HepG2 (cell line): Measurements from ENCODE around the gene PRKAR2B. TPM values are rescaled to one million over a fixed set of nuclear protein-coding genes. Genes with fewer than 3 reads are reported as not detected.

Source experiments
- ATAC-seq: fragments of 200-7000 bp; cut with Tn5 transposase; 3 replicates; pipeline ENCODE4 v1.9.1; 2020; ENCODE audit warnings: mild to moderate bottlenecking, moderate library complexity
- BruUV-seq: library from RNA; stranded (reverse); fragments of 400-500 nt; replicated peaks from 2 replicates; lab custom pipeline; 2021; lab: Mats Ljungman, UMichigan
- CTCF ChIA-PET: fragments of 300-600 bp; formaldehyde crosslinking; extraction: SDS; loops from one replicate; lab custom pipeline; 2021; ENCODE audit warnings: low total read pairs, inconsistent platforms, low intra/inter-chr PET ratio; lab: Yijun Ruan, JAX
- POLR2A ChIA-PET: fragments of 350-600 bp; sonication (Branson Sonifier 250); formaldehyde crosslinking; loops from one replicate; lab custom pipeline; 2020; ENCODE audit warnings: antibody characterized with exemption, inconsistent platforms; lab: Yijun Ruan, JAX
- DNase-seq: peaks from one replicate; pipeline ENCODE4 v3.0.0-alpha.2; 2015; ENCODE audit warnings: low spot score
- FAIRE-seq: peaks from 3 replicates; lab custom pipeline; 2011; peaks lifted over from hg19 to GRCh38; lab: Jason Lieb, UNC
- H2AFZ ChIP-seq: one replicate; pipeline ENCODE4 v1.6.1; 2011; ENCODE audit warnings: low read length, inconsistent platforms
- H3K27ac ChIP-seq: fragments of 300-600 bp; 3 replicates; pipeline ENCODE4 v1.8.0; 2011; ENCODE audit warnings: mixed run types, mild to moderate bottlenecking, mixed read lengths, low read length, inconsistent platforms; ENCODE audit not compliant: insufficient read depth; ENCODE audit errors: extremely low read length
- H3K27me3 ChIP-seq, 2 experiments: fragments of 200-600 bp in 1 of 2; 2 replicates in 1 of 2; 3 replicates in 1 of 2; pipeline versions ENCODE4 v1.6.0 to v1.8.0; 2011; ENCODE audit warnings: low read length in 2 of 2, mild to moderate bottlenecking in 2 of 2, moderate library complexity in 2 of 2, inconsistent platforms in 1 of 2; ENCODE audit not compliant: insufficient read depth in 2 of 2, control insufficient read depth in 1 of 2
- H3K36me3 ChIP-seq, 2 experiments: fragments of 200-600 bp in 1 of 2; replicated peaks in 1 of 2; 2 replicates in 1 of 2; 3 replicates in 1 of 2; pipeline versions ENCODE4 v1.5.1 to v1.8.0; 2011; ENCODE audit warnings: low read length in 2 of 2, inconsistent platforms in 1 of 2; ENCODE audit not compliant: insufficient read depth in 2 of 2, control insufficient read depth in 1 of 2
- H3K4me1 ChIP-seq: 2 replicates; pipeline ENCODE4 v1.5.1; 2012; ENCODE audit warnings: low read length, inconsistent platforms; ENCODE audit not compliant: insufficient read depth
- H3K4me2 ChIP-seq: 2 replicates; pipeline ENCODE4 v1.6.0; 2011; ENCODE audit warnings: low read depth, low read length, inconsistent platforms
- H3K4me3 ChIP-seq, 3 experiments: fragments of 200-600 bp in 1 of 3; sonication (generic), shearing (Covaris generic) in 1 of 3; replicated peaks in 1 of 3; 2 replicates each; pipeline ENCODE4 v1.5.1; 2011 to 2016; ENCODE audit warnings: low read length in 3 of 3, inconsistent platforms in 2 of 3, low read depth in 2 of 3, mild to moderate bottlenecking in 2 of 3, control low read depth in 1 of 3, mixed read lengths in 1 of 3; ENCODE audit not compliant: insufficient read depth in 1 of 3
- H3K79me2 ChIP-seq: one replicate; pipeline ENCODE4 v1.6.1; 2011; ENCODE audit warnings: low read length, inconsistent platforms; ENCODE audit not compliant: insufficient read depth
- H3K9ac ChIP-seq: 2 replicates; pipeline ENCODE4 v1.6.0; 2011; ENCODE audit warnings: mild to moderate bottlenecking, low read depth, low read length, inconsistent platforms; ENCODE audit not compliant: insufficient read depth
- H3K9me3 ChIP-seq: 2 replicates; pipeline ENCODE4 v1.5.1; 2012; ENCODE audit warnings: mild to moderate bottlenecking, low read length
- H4K20me1 ChIP-seq: 2 replicates; pipeline ENCODE4 v1.6.0; 2011; ENCODE audit warnings: inconsistent platforms, mild to moderate bottlenecking, low read length, moderate library complexity; ENCODE audit not compliant: insufficient read depth
- GLI4 ChIP-seq: sonication (generic); formaldehyde crosslinking; IDR thresholded peaks from 2 replicates; pipeline ENCODE4 v1.5.1; 2020; ENCODE audit warnings: missing genetic modification reagents, mild to moderate bottlenecking, moderate library complexity, borderline replicate concordance
- HIVEP1 ChIP-seq: sonication (generic); formaldehyde crosslinking; IDR thresholded peaks from 2 replicates; pipeline ENCODE4 v1.4.0; 2020; ENCODE audit warnings: mild to moderate bottlenecking, missing genetic modification reagents
- MED1 ChIP-seq: sonication (generic); formaldehyde crosslinking; IDR thresholded peaks from 2 replicates; pipeline ENCODE4 v1.4.0; 2020; ENCODE audit warnings: missing genetic modification reagents
- SAP130 ChIP-seq: IDR thresholded peaks from 2 replicates; pipeline ENCODE4 v1.6.1; 2016; ENCODE audit warnings: low read depth
- TCF7L2 ChIP-seq: IDR thresholded peaks from 2 replicates; pipeline ENCODE4 v1.6.1; 2011; ENCODE audit warnings: mild to moderate bottlenecking, low read depth, low read length, moderate library complexity
- TP53 ChIP-seq: sonication (generic); formaldehyde crosslinking; conservative IDR thresholded peaks from 2 replicates; pipeline ENCODE4 v1.4.0; 2020; ENCODE audit warnings: missing genetic modification reagents
- ZFP36 ChIP-seq: fragments of 150-350 bp; IDR thresholded peaks from 2 replicates; pipeline ENCODE4 v1.6.1; 2018; ENCODE audit warnings: borderline replicate concordance, low read length, low read depth; ENCODE audit not compliant: partially characterized antibody
- ZFP36L1 ChIP-seq: sonication (generic); formaldehyde crosslinking; IDR thresholded peaks from 2 replicates; pipeline ENCODE4 v1.8.0; 2022; ENCODE audit warnings: mild to moderate bottlenecking, missing genetic modification reagents, moderate library complexity
- ZNF547 ChIP-seq: sonication (generic); formaldehyde crosslinking; IDR thresholded peaks from 2 replicates; pipeline ENCODE4 v1.5.1; 2020; ENCODE audit warnings: mild to moderate bottlenecking, missing genetic modification reagents
- ZNF747 ChIP-seq: sonication (generic); formaldehyde crosslinking; IDR thresholded peaks from 2 replicates; pipeline ENCODE4 v1.8.1; 2023; ENCODE audit warnings: missing genetic modification reagents, mild to moderate bottlenecking, borderline replicate concordance
- WGBS: methylation state at CpG from one replicate; pipeline ENCODE4 v1.1.6; 2017; ENCODE audit warnings: low lambda C conversion rate; 5-methylcytosine and 5-hydroxymethylcytosine counted together
- in situ Hi-C: cut with HindIII; loops from 2 replicates; pipeline ENCODE4 v1.10.0; 2017; ENCODE audit warnings: low pct_unique_long_range_greater_than_20kb; ENCODE audit not compliant: extremely low pct_ligation_motif_present
- intact Hi-C: fragments of 100-400 bp; cut with micrococcal nuclease; formaldehyde crosslinking; loops from one replicate; pipeline ENCODE4 v1.10.0; 2022; ENCODE audit not compliant: unreplicated experiment
- polyA plus RNA-seq, 8 experiments: library from polyadenylated mRNA; depleted of rRNA in 3 of 8; stranded (reverse) in 7 of 8; unstranded in 1 of 8; fragments of >200 nt; fragmentation: Illumina TruSeq in 4 of 8; extraction: Trizol in 4 of 8; gene quantifications; 2 replicates each; pipeline versions ENCODE4 v1.2.1 to v1.2.3, GENCODE V29; 2011 to 2016; ENCODE audit warnings: low read depth in 4 of 8, missing spikeins in 1 of 8, mixed read lengths in 1 of 8; ENCODE audit not compliant: insufficient read depth in 1 of 8
- total RNA-seq, 5 experiments: library from RNA; depleted of rRNA; stranded (reverse); fragments of >200 nt; fragmentation: Illumina TruSeq; extraction: Trizol; gene quantifications; 2 replicates each; pipeline ENCODE4 v1.2.3, GENCODE V29; 2016; ENCODE audit warnings: low read depth in 1 of 5
- TF ChIP-seq, protein P1 (sequence below): sonication (generic); formaldehyde crosslinking; IDR thresholded peaks from 2 replicates; pipeline ENCODE4 v1.4.0; 2020; ENCODE audit warnings: missing genetic modification reagents; ENCODE audit errors: not compliant biosample characterization
- TF ChIP-seq, protein P2 (sequence below): sonication (generic); formaldehyde crosslinking; IDR thresholded peaks from 2 replicates; pipeline ENCODE4 v1.5.0; 2020; ENCODE audit warnings: mild to moderate bottlenecking, missing genetic modification reagents, borderline replicate concordance
- TF ChIP-seq, protein P3 (sequence below): IDR thresholded peaks from 2 replicates; pipeline ENCODE4 v1.6.1; 2018; ENCODE audit warnings: missing genetic modification reagents, mild to moderate bottlenecking, missing compliant biosample characterization
- TF ChIP-seq, protein P4 (sequence below): sonication (generic); formaldehyde crosslinking; conservative IDR thresholded peaks from 2 replicates; pipeline ENCODE4 v1.5.0; 2020; ENCODE audit warnings: missing genetic modification reagents
- TF ChIP-seq, protein P5 (sequence below): sonication (generic); formaldehyde crosslinking; IDR thresholded peaks from 2 replicates; pipeline ENCODE4 v1.4.0; 2020; ENCODE audit warnings: missing genetic modification reagents

Gene PRKAR2B
- total and polyA plus RNA-seq, 2 of the 13 experiments (the other 11 are each of a cell fraction or from before 2014, with no cell fraction given) = not detected

GRCh38 chr7:107152011-107152410, 107.5 kb downstream of the PRKAR2B start:
- peaks cover 2 to 7% of the 10 kb centered on the region in 2 experiments; a peak in 3 of 5 replicates for H3K27me3 ChIP-seq
- H3K9ac ChIP-seq = no peak overlapping the region
- BruUV-seq = no TSS peak
- no peak overlapping the region for H3K27ac ChIP-seq
- H3K4me3 ChIP-seq = no peak overlapping the region
- no peaks in the 10 kb centered on the region for H3K9me3 ChIP-seq
- H3K36me3 ChIP-seq = no peaks in the 10 kb centered on the region
- H2AFZ ChIP-seq = no peak overlapping the region
- H3K4me1 ChIP-seq = peaks cover 8% of the 10 kb centered on the region
- intact Hi-C loops (no loop called here), in situ Hi-C loops (no loop called here)
- WGBS = 6% methylated on average over 4 of the region's 4 CpGs
- CTCF ChIA-PET = interaction anchor here (2.5 kb wide), 1 partner anchor 359 kb away, joined by 15 read pairs; no protein-coding TSS in a partner anchor
- no peak for ATAC-seq
- POLR2A ChIA-PET = interaction anchor here (1.8 kb wide), 1 partner anchor 16 kb away, joined by 7 read pairs; the partner anchor contains the start of gene HBP1
- DNase-seq = no peak
- H4K20me1 ChIP-seq = no peaks in the 10 kb centered on the region
- no peak overlapping the region for H3K4me2 ChIP-seq
- FAIRE-seq = no peak
- H3K79me2 ChIP-seq = no peaks in the 10 kb centered on the region
- TF ChIP-seq MED1 (CRISPR knock-in tag) (no peak), TCF7L2 (no peak), ZNF547 (CRISPR knock-in tag) (no peak), TP53 (CRISPR knock-in tag) (no peak), ZFP36 (no peak), ZFP36L1 (CRISPR knock-in tag) (no peak), HIVEP1 (CRISPR knock-in tag) (no peak), GLI4 (CRISPR knock-in tag) (no peak), ZNF747 (CRISPR knock-in tag) (no peak), SAP130 (no peak)
- TF ChIP-seq, protein P1, sequence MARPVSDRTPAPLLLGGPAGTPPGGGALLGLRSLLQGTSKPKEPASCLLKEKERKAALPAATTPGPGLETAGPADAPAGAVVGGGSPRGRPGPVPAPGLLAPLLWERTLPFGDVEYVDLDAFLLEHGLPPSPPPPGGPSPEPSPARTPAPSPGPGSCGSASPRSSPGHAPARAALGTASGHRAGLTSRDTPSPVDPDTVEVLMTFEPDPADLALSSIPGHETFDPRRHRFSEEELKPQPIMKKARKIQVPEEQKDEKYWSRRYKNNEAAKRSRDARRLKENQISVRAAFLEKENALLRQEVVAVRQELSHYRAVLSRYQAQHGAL = no peak
- TF ChIP-seq, protein P2, sequence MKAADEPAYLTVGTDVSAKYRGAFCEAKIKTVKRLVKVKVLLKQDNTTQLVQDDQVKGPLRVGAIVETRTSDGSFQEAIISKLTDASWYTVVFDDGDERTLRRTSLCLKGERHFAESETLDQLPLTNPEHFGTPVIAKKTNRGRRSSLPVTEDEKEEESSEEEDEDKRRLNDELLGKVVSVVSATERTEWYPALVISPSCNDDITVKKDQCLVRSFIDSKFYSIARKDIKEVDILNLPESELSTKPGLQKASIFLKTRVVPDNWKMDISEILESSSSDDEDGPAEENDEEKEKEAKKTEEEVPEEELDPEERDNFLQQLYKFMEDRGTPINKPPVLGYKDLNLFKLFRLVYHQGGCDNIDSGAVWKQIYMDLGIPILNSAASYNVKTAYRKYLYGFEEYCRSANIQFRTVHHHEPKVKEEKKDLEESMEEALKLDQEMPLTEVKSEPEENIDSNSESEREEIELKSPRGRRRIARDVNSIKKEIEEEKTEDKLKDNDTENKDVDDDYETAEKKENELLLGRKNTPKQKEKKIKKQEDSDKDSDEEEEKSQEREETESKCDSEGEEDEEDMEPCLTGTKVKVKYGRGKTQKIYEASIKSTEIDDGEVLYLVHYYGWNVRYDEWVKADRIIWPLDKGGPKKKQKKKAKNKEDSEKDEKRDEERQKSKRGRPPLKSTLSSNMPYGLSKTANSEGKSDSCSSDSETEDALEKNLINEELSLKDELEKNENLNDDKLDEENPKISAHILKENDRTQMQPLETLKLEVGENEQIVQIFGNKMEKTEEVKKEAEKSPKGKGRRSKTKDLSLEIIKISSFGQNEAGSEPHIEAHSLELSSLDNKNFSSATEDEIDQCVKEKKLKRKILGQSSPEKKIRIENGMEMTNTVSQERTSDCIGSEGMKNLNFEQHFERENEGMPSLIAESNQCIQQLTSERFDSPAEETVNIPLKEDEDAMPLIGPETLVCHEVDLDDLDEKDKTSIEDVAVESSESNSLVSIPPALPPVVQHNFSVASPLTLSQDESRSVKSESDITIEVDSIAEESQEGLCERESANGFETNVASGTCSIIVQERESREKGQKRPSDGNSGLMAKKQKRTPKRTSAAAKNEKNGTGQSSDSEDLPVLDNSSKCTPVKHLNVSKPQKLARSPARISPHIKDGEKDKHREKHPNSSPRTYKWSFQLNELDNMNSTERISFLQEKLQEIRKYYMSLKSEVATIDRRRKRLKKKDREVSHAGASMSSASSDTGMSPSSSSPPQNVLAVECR = no peak
- TF ChIP-seq, protein P3, sequence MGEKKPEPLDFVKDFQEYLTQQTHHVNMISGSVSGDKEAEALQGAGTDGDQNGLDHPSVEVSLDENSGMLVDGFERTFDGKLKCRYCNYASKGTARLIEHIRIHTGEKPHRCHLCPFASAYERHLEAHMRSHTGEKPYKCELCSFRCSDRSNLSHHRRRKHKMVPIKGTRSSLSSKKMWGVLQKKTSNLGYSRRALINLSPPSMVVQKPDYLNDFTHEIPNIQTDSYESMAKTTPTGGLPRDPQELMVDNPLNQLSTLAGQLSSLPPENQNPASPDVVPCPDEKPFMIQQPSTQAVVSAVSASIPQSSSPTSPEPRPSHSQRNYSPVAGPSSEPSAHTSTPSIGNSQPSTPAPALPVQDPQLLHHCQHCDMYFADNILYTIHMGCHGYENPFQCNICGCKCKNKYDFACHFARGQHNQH (CRISPR knock-in tag) = no peak
- TF ChIP-seq, protein P4, sequence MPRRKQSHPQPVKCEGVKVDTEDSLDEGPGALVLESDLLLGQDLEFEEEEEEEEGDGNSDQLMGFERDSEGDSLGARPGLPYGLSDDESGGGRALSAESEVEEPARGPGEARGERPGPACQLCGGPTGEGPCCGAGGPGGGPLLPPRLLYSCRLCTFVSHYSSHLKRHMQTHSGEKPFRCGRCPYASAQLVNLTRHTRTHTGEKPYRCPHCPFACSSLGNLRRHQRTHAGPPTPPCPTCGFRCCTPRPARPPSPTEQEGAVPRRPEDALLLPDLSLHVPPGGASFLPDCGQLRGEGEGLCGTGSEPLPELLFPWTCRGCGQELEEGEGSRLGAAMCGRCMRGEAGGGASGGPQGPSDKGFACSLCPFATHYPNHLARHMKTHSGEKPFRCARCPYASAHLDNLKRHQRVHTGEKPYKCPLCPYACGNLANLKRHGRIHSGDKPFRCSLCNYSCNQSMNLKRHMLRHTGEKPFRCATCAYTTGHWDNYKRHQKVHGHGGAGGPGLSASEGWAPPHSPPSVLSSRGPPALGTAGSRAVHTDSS (CRISPR knock-in tag) = no peak
- TF ChIP-seq, protein P5, sequence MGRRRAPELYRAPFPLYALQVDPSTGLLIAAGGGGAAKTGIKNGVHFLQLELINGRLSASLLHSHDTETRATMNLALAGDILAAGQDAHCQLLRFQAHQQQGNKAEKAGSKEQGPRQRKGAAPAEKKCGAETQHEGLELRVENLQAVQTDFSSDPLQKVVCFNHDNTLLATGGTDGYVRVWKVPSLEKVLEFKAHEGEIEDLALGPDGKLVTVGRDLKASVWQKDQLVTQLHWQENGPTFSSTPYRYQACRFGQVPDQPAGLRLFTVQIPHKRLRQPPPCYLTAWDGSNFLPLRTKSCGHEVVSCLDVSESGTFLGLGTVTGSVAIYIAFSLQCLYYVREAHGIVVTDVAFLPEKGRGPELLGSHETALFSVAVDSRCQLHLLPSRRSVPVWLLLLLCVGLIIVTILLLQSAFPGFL (CRISPR knock-in tag) = no peak
